Measurements from ENCODE around the gene TYW1. TPM values are rescaled to one million over a fixed set of nuclear protein-coding genes. Genes with fewer than 3 reads are reported as not detected.
A peak's percentile ranks its signal among the peaks of the same experiment; 100 is the strongest.
"Not testable (repeated sequence)": the region's sequence is repeated elsewhere in the genome, so short reads cannot be mapped to it uniquely, and the experiment has no call there.

TYW1 gene
- total RNA-seq, 5 donors from 2014 or later (not counting 1 experiment from before 2014, with no cell fraction given), result 20.1 to 26.7 (median 22.7) TPM

DNA sequence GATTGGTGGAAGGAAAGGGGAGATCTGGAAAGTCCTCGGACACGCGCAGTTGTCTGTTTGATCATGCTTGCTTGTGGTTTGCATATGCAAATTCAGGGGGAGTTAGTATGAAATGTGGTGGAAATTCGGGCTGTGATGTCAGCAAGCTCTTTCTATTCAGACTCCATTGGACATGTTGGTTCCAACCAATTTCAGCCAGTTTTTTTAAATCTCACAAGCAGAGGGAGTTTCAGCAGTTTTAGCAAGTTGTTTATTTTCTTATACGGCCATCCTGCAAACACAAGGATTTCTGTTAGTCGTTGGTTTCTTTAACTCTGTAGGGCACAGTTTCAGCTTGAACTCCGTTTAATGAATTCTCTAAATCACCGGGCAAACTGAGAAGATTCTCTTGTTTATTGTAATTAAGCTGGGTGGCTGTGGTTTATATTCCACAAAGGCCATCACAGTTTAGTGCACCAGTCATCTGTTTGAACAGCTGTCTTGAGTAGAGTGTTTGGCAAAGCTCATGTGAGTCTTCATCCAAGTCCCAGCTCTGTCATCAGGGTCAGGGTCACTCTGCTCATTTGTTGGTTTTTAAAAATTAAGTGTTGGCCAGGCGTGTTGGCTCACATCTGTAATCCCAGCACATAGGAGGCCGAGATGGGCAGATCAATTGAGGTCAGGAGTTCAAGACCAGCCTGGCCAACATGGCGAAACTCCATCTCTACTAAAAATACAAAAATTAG, 196.4 kb downstream of the TYW1 start:
- Mint-ChIP-seq H3K36me3 (peaks cover 34% of the 10 kb centered on the region), H3K4me1 (peaks cover 14 to 36% (median 33%) of the 10 kb centered on the region in 3 donors)
- H3K9me3 ChIP-seq; H3K36me3 ChIP-seq (ENCODE audit: control insufficient read depth in 2 of 2, extremely low read depth in 1 of 2, insufficient read depth in 1 of 2, low read length in 1 of 2); H3K27me3 Mint-ChIP-seq; H3K4me3 Mint-ChIP-seq; H3K27ac ChIP-seq (ENCODE audit: low read length); H3K4me3 ChIP-seq (ENCODE audit: control insufficient read depth in 1 of 2, extremely low read depth in 1 of 2, low read length in 1 of 2); H3K27me3 ChIP-seq (replicated peaks in 1 of 2; ENCODE audit: control insufficient read depth in 2 of 2, extremely low read depth in 1 of 2, insufficient read depth in 2 of 2, low read length in 1 of 2); H3K9me3 Mint-ChIP-seq; ATAC-seq (replicated peaks in 1 of 4); H3K27ac Mint-ChIP-seq; CTCF ChIA-PET; H3K4me1 ChIP-seq (ENCODE audit: control insufficient read depth in 1 of 2, extremely low read depth in 1 of 2, insufficient read depth in 2 of 2, low read length in 2 of 2): not testable (repeated sequence)
- WGBS (ENCODE audit: insufficient coverage), result 80% methylated on average over 1 of the region's 11 CpGs
- DNase-seq, result peak in 1 of 35 experiments; percentile 11
- POLR2A ChIA-PET, result interaction anchor here in 1 of 2 donors (0.6 kb wide), 1 partner anchor 1033 kb away, joined by 5 read pairs; no protein-coding TSS in a partner anchor

DNA sequence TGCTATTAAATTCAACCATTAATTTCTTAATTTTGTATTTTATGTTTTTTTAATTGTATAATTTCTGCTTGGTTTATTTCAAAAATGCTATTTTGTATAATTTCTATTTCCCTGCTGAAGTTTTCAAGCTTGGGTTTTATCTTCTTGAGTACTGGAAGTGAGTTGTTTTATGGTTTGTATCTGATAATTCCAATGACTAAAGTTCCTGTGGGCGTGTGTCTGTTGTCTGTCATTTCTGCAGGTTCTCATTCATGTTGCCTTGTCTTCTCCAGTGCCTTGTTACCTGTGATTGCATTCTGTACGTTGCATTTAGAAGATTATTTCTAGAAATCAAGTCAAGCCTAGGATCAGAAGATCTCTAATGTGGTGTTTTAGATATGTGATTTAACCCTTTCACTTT, 199.5 kb downstream of the TYW1 start:
- H3K27ac ChIP-seq (ENCODE audit: low read length); H3K27me3 ChIP-seq (replicated peaks in 1 of 2; ENCODE audit: control insufficient read depth in 2 of 2, extremely low read depth in 1 of 2, insufficient read depth in 2 of 2, low read length in 1 of 2); H3K4me3 Mint-ChIP-seq; H3K27ac Mint-ChIP-seq; H3K27me3 Mint-ChIP-seq; CTCF ChIA-PET; H3K9me3 Mint-ChIP-seq; H3K4me1 ChIP-seq (ENCODE audit: control insufficient read depth in 1 of 2, extremely low read depth in 1 of 2, insufficient read depth in 2 of 2, low read length in 2 of 2); H3K4me3 ChIP-seq (ENCODE audit: control insufficient read depth in 1 of 2, extremely low read depth in 1 of 2, low read length in 1 of 2); DNase-seq; POLR2A ChIA-PET; H3K9me3 ChIP-seq; ATAC-seq (replicated peaks in 1 of 4): not testable (repeated sequence)
- peaks cover 0 to 11% of the 10 kb centered on the region in 2 donors for H3K36me3 ChIP-seq (ENCODE audit: control insufficient read depth in 2 of 2, extremely low read depth in 1 of 2, insufficient read depth in 1 of 2, low read length in 1 of 2)
- Mint-ChIP-seq H3K36me3 (peaks cover 47% of the 10 kb centered on the region), H3K4me1 (peaks cover 4 to 14% (median 13%) of the 10 kb centered on the region in 3 donors)
- WGBS (ENCODE audit: insufficient coverage), result no CpG with 5 or more reads among the region's 2 CpGs

- CTCF ChIA-PET; H3K27me3 Mint-ChIP-seq; H3K9me3 Mint-ChIP-seq; H3K4me1 Mint-ChIP-seq; DNase-seq; H3K9me3 ChIP-seq; ATAC-seq (replicated peaks in 1 of 4); H3K4me3 Mint-ChIP-seq; H3K4me3 ChIP-seq (ENCODE audit: control insufficient read depth in 1 of 2, extremely low read depth in 1 of 2, low read length in 1 of 2); H3K27ac Mint-ChIP-seq; POLR2A ChIA-PET; H3K4me1 ChIP-seq (ENCODE audit: control insufficient read depth in 1 of 2, extremely low read depth in 1 of 2, insufficient read depth in 2 of 2, low read length in 2 of 2); H3K27ac ChIP-seq (ENCODE audit: low read length); H3K27me3 ChIP-seq (replicated peaks in 1 of 2; ENCODE audit: control insufficient read depth in 2 of 2, extremely low read depth in 1 of 2, insufficient read depth in 2 of 2, low read length in 1 of 2): not testable (repeated sequence)
- H3K36me3 Mint-ChIP-seq, result peaks cover 63% of the 10 kb centered on the region
- peaks cover 0 to 11% of the 10 kb centered on the region in 2 donors for H3K36me3 ChIP-seq (ENCODE audit: control insufficient read depth in 2 of 2, extremely low read depth in 1 of 2, insufficient read depth in 1 of 2, low read length in 1 of 2)
- 100% methylated on average over 1 of the region's 9 CpGs for WGBS (ENCODE audit: insufficient coverage)
These were observed 202.4 kb downstream of the TYW1 start for GRCh38 chr7:67198865-67199526.

GRCh38 chr7:67205772-67206171, 209.1 kb downstream of the TYW1 start:
- DNase-seq; H3K27ac Mint-ChIP-seq; H3K27me3 ChIP-seq (replicated peaks in 1 of 2; ENCODE audit: control insufficient read depth in 2 of 2, extremely low read depth in 1 of 2, insufficient read depth in 2 of 2, low read length in 1 of 2); POLR2A ChIA-PET; H3K4me3 Mint-ChIP-seq; H3K4me1 ChIP-seq (ENCODE audit: control insufficient read depth in 1 of 2, extremely low read depth in 1 of 2, insufficient read depth in 2 of 2, low read length in 2 of 2); H3K4me3 ChIP-seq (ENCODE audit: control insufficient read depth in 1 of 2, extremely low read depth in 1 of 2, low read length in 1 of 2); H3K9me3 Mint-ChIP-seq; ATAC-seq (replicated peaks in 1 of 4); H3K27ac ChIP-seq (ENCODE audit: low read length); H3K27me3 Mint-ChIP-seq; H3K4me1 Mint-ChIP-seq; H3K9me3 ChIP-seq; CTCF ChIA-PET; H3K36me3 ChIP-seq (ENCODE audit: control insufficient read depth in 2 of 2, extremely low read depth in 1 of 2, insufficient read depth in 1 of 2, low read length in 1 of 2): not testable (repeated sequence)
- H3K36me3 Mint-ChIP-seq, result peaks cover 65% of the 10 kb centered on the region
- 100% methylated on average over 1 of the region's 2 CpGs for WGBS (ENCODE audit: insufficient coverage)

GRCh38 chr7:67206452-67206851, 209.8 kb downstream of the TYW1 start:
- Histone ChIP-seq H3K27me3 (replicated peaks in 1 of 2; ENCODE audit: control insufficient read depth in 2 of 2, extremely low read depth in 1 of 2, insufficient read depth in 2 of 2, low read length in 1 of 2) (no peaks in the 10 kb centered on the region), H3K9me3 (no peaks in the 10 kb centered on the region), H3K4me3 (ENCODE audit: control insufficient read depth in 1 of 2, extremely low read depth in 1 of 2, low read length in 1 of 2) (no peak overlapping the region), H3K36me3 (ENCODE audit: control insufficient read depth in 2 of 2, extremely low read depth in 1 of 2, insufficient read depth in 1 of 2, low read length in 1 of 2) (peaks cover 0 to 9% of the 10 kb centered on the region in 2 donors), H3K4me1 (ENCODE audit: control insufficient read depth in 1 of 2, extremely low read depth in 1 of 2, insufficient read depth in 2 of 2, low read length in 2 of 2) (no peaks in the 10 kb centered on the region), H3K27ac (ENCODE audit: low read length) (no peak overlapping the region)
- Mint-ChIP-seq H3K9me3 (peaks cover 0 to 5% (median 0%) of the 10 kb centered on the region in 3 donors), H3K27me3 (no peaks in the 10 kb centered on the region), H3K36me3 (peaks cover 65% of the 10 kb centered on the region), H3K4me3 (no peak overlapping the region), H3K27ac (no peak overlapping the region), H3K4me1 (no peaks in the 10 kb centered on the region)
- CTCF ChIA-PET, result no interaction called here
- DNase-seq (no peak), ATAC-seq (replicated peaks in 1 of 4) (no peak)
- WGBS (ENCODE audit: insufficient coverage), result no CpG with 5 or more reads among the region's 5 CpGs
- POLR2A ChIA-PET, result no interaction called here

DNA sequence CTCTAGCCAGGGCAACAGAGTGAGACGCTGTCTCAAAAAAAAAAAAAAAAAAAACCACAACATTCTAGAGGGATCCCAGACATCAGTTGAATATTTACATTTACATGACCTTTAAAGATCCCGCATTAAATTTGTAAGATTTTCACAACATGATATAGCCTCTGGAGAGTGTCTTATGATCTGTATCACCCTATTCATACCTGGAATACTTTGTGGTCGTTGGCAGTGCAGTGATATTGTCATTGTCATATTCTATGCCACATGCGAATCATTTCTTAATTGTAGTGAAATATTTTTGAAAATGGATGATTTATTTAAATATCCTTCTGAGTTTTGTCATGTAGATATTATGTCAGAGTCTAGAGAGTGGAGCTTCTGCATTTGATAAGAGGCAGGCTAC, 212.0 kb downstream of the TYW1 start:
- WGBS (ENCODE audit: insufficient coverage), result no CpG with 5 or more reads among the region's 4 CpGs
- CTCF ChIA-PET, result not testable (repeated sequence)

More for the DNA sequence above, 212.0 kb downstream of the TYW1 start:
- DNase-seq; ATAC-seq (replicated peaks in 1 of 4); H3K9me3 Mint-ChIP-seq; H3K36me3 ChIP-seq (ENCODE audit: control insufficient read depth in 2 of 2, extremely low read depth in 1 of 2, insufficient read depth in 1 of 2, low read length in 1 of 2); H3K4me1 ChIP-seq (ENCODE audit: control insufficient read depth in 1 of 2, extremely low read depth in 1 of 2, insufficient read depth in 2 of 2, low read length in 2 of 2); H3K4me3 Mint-ChIP-seq; H3K27ac Mint-ChIP-seq; H3K9me3 ChIP-seq; H3K27me3 Mint-ChIP-seq; H3K4me3 ChIP-seq (ENCODE audit: control insufficient read depth in 1 of 2, extremely low read depth in 1 of 2, low read length in 1 of 2); H3K27ac ChIP-seq (ENCODE audit: low read length); H3K27me3 ChIP-seq (replicated peaks in 1 of 2; ENCODE audit: control insufficient read depth in 2 of 2, extremely low read depth in 1 of 2, insufficient read depth in 2 of 2, low read length in 1 of 2); POLR2A ChIA-PET; H3K4me1 Mint-ChIP-seq: not testable (repeated sequence)
- H3K36me3 Mint-ChIP-seq, result peaks cover 56% of the 10 kb centered on the region
